Pancreas (tissue), 10 donors: Measurements from ENCODE around the gene CDC42BPB. TPM values are rescaled to one million over a fixed set of nuclear protein-coding genes. Genes with fewer than 3 reads are reported as not detected.

ENCODE experiments used
- ATAC-seq, 4 donors: fragments of 200-7000 bp; cut with Tn5 transposase; one replicate each; pipeline versions ENCODE4 v1.8.0 to v1.9.1; 2020; ENCODE audit warnings: mild to moderate bottlenecking in 4 of 4, moderate library complexity in 4 of 4
- DNase-seq, 6 donors: peaks; one replicate each; pipeline ENCODE4 v3.0.0-alpha.2; 2020
- FAIRE-seq: peaks from 2 replicates; lab custom pipeline; 2012; peaks lifted over from hg19 to GRCh38; lab: Jason Lieb, UNC
- H3K27ac ChIP-seq, 4 donors: fragments of 200-600 bp; sonication (generic); 1 replicate in 3 of 4; 2 replicates in 1 of 4; pipeline versions ENCODE4 v1.5.0 to v1.8.0; 2020
- H3K27me3 ChIP-seq, 4 donors: fragments of 200-600 bp; one replicate each; pipeline ENCODE4 v1.8.0; 2021
- H3K36me3 ChIP-seq, 3 donors: fragments of 200-600 bp; sonication (generic) in 1 of 3; one replicate each; pipeline versions ENCODE4 v1.5.0 to v1.8.0; 2020 to 2021
- H3K4me1 ChIP-seq, 3 donors: fragments of 200-600 bp; one replicate each; pipeline ENCODE4 v1.8.0; 2021
- H3K4me3 ChIP-seq, 4 donors: fragments of 200-600 bp; sonication (generic) in 2 of 4; one replicate each; pipeline versions ENCODE4 v1.5.0 to v1.8.0; 2020 to 2021
- H3K9me3 ChIP-seq, 4 donors: fragments of 200-600 bp; one replicate each; pipeline ENCODE4 v1.8.0; 2021
- CTCF ChIP-seq, 4 donors: fragments of 200-600 bp; sonication (generic) in 3 of 4; IDR thresholded peaks; one replicate each; pipeline versions ENCODE4 v1.5.0 to v1.8.0; 2021; ENCODE audit warnings: antibody characterized with exemption in 4 of 4
- WGBS, 2 donors: extraction: QIAGEN DNeasy Blood & Tissue Kit; methylation state at CpG; one replicate each; pipeline ENCODE4 v1.1.7; 2013; 5-methylcytosine and 5-hydroxymethylcytosine counted together
- intact Hi-C, 3 donors: fragments of 100-400 bp; cut with DNase I; formaldehyde crosslinking; loops; one replicate each; pipeline versions ENCODE4 v1.11.1 to v1.14.2; 2022
- polyA plus RNA-seq, 2 donors: library from polyadenylated mRNA; stranded (reverse); fragments of 200-250 nt; gene quantifications; one replicate each; pipeline ENCODE4 v1.2.3, GENCODE V29; 2013
- total RNA-seq, 6 donors: library from RNA; stranded (reverse); fragmentation: NEBNext Ultra II Directional in 4 of 6; extraction: Animal tissue kit (Norgen Biotek cat#: 25700) in 4 of 6; gene quantifications; one replicate each; pipeline versions ENCODE4 v1.2.1 to v1.2.4, GENCODE V29; 2021 to 2023
- donor health status: healthy with polysubstance abuse.
- donor health status: DM: no; HTN: no; CAD: no; lungs with moderate emphysema.
- donor health status: DM: no; HTN: no; CAD: no.
- donor health status: control.
- donor health status: control.
- donor health status: Bipolar disorder and iron deficiency.
- donor health status: DM: yes; HTN: yes; CAD: no.
- donor health status: DM: no; HTN: no; CAD: no.
- donor health status: DM: no; HTN: no; CAD: no.
- donor health status: DM: yes; HTN: yes; CAD: no.

The CDC42BPB gene
- total and polyA plus RNA-seq, 8 donors, result 27.2 to 45.5 (median 32.7) TPM

- peaks cover 12 to 13% (median 12%) of the 10 kb centered on the region in 3 donors for H3K4me1 ChIP-seq
- intact Hi-C loops, result no loop called here
- peak in 1 of 4 donors; percentile 4 for ATAC-seq
- no peak for TF ChIP-seq CTCF (IDR thresholded peaks at IDR 0.05)
- FAIRE-seq, result no peak
- H3K27ac ChIP-seq, result no peak overlapping the region
- H3K9me3 ChIP-seq, result no peaks in the 10 kb centered on the region
- no peaks in the 10 kb centered on the region for H3K27me3 ChIP-seq
- H3K4me3 ChIP-seq, result no peak overlapping the region
- 70 to 77% methylated on average over 31 of the region's 31 CpGs for WGBS, 2 donors
- H3K36me3 ChIP-seq, result no peaks in the 10 kb centered on the region
- DNase-seq, result peak in 3 of 6 donors; percentile 28 to 57 (median 52)
These were observed 40.9 kb upstream of the CDC42BPB start for GRCh38 chr14:103097994-103098957.

- TF ChIP-seq CTCF (IDR thresholded peaks at IDR 0.05), result no peak
- H3K9me3 ChIP-seq, result no peaks in the 10 kb centered on the region
- no peak overlapping the region for H3K4me3 ChIP-seq
- WGBS, 2 donors, result 85 to 91% methylated on average over 26 of the region's 26 CpGs
- H3K27me3 ChIP-seq, result no peaks in the 10 kb centered on the region
- DNase-seq (peak in 3 of 6 donors; percentile 20 to 66 (median 43)), ATAC-seq (no peak), FAIRE-seq (no peak)
- intact Hi-C loops, result no loop called here
- H3K4me1 ChIP-seq, result peaks cover 11 to 13% (median 12%) of the 10 kb centered on the region in 3 donors
- no peak overlapping the region for H3K27ac ChIP-seq
- no peaks in the 10 kb centered on the region for H3K36me3 ChIP-seq
These were observed 40.1 kb upstream of the CDC42BPB start for GRCh38 chr14:103097244-103097993.

GRCh38 chr14:103096387-103096786 lies 39.0 kb upstream of the CDC42BPB start:
- peaks cover 11 to 13% (median 12%) of the 10 kb centered on the region in 3 donors for H3K4me1 ChIP-seq
- no peak for FAIRE-seq
- no peak for DNase-seq
- H3K36me3 ChIP-seq, result no peaks in the 10 kb centered on the region
- intact Hi-C loops, result no loop called here
- H3K27me3 ChIP-seq, result no peaks in the 10 kb centered on the region
- no peaks in the 10 kb centered on the region for H3K9me3 ChIP-seq
- TF ChIP-seq CTCF (IDR thresholded peaks at IDR 0.05), result no peak
- H3K27ac ChIP-seq, result no peak overlapping the region
- no peak for ATAC-seq
- WGBS, 2 donors, result 81 to 92% methylated on average over 4 of the region's 4 CpGs
- H3K4me3 ChIP-seq, result no peak overlapping the region

GRCh38 chr14:103095210-103095778 lies 37.9 kb upstream of the CDC42BPB start:
- Histone ChIP-seq H3K4me3 (no peak overlapping the region), H3K9me3 (no peaks in the 10 kb centered on the region), H3K27ac (peak overlapping the region in 1 of 4 donors; percentile 22), H3K36me3 (no peaks in the 10 kb centered on the region), H3K4me1 (peaks cover 11 to 13% (median 12%) of the 10 kb centered on the region in 3 donors), H3K27me3 (no peaks in the 10 kb centered on the region)
- intact Hi-C loops, result no loop called here
- no peak for ATAC-seq
- DNase-seq, result peak in 2 of 6 donors; percentile 22 to 40
- no peak for FAIRE-seq
- 93 to 94% methylated on average over 11 of the region's 11 CpGs for WGBS, 2 donors
- no peak for TF ChIP-seq CTCF (IDR thresholded peaks at IDR 0.05)
